Mesothelial cell of epicardium (in vitro differentiated cells): ENCODE measurements around the gene WNT5A. TPM values are rescaled to one million over a fixed set of nuclear protein-coding genes. Genes with fewer than 3 reads are reported as not detected.

Experiments used
- DNase-seq, 2 experiments: peaks; one replicate each; pipeline ENCODE4 v3.0.0; 2021; ENCODE audit warnings: low spot score in 2 of 2; ENCODE audit not compliant: unreplicated experiment in 2 of 2
- H3K27ac Mint-ChIP-seq: 2 replicates; pipeline ENCODE4 v1.8.0; 2021; ENCODE audit warnings: mixed read lengths
- H3K27me3 Mint-ChIP-seq: 2 replicates; pipeline ENCODE4 v1.8.0; 2021; ENCODE audit warnings: low read depth, mixed read lengths
- H3K36me3 Mint-ChIP-seq: 2 replicates; pipeline ENCODE4 v1.8.0; 2021; ENCODE audit warnings: mixed read lengths
- H3K4me1 Mint-ChIP-seq: 2 replicates; pipeline ENCODE4 v1.8.0; 2021; ENCODE audit warnings: mixed read lengths
- H3K4me3 Mint-ChIP-seq: 2 replicates; pipeline ENCODE4 v1.8.0; 2021; ENCODE audit warnings: mild to moderate bottlenecking, moderate library complexity, mixed read lengths
- H3K9me3 Mint-ChIP-seq: 2 replicates; pipeline ENCODE4 v1.8.0; 2021; ENCODE audit warnings: mixed read lengths
- CTCF ChIP-seq: fragments of 200-600 bp; sonication (generic); IDR thresholded peaks from one replicate; pipeline ENCODE4 v1.5.0; 2021; ENCODE audit warnings: antibody characterized with exemption; ENCODE audit not compliant: unreplicated experiment
- total RNA-seq: library from RNA; stranded (reverse); gene quantifications from 3 replicates; pipeline ENCODE4 v1.2.1, GENCODE V29; 2021

The WNT5A gene
- total RNA-seq, 1 donor from 2014 or later, result 63.8 TPM

- no peak for DNase-seq
- no peaks in the 10 kb centered on the region for H3K36me3 Mint-ChIP-seq
Measured at GRCh38 chr3:55449527-55449926, 37.6 kb downstream of the WNT5A start.

DNA sequence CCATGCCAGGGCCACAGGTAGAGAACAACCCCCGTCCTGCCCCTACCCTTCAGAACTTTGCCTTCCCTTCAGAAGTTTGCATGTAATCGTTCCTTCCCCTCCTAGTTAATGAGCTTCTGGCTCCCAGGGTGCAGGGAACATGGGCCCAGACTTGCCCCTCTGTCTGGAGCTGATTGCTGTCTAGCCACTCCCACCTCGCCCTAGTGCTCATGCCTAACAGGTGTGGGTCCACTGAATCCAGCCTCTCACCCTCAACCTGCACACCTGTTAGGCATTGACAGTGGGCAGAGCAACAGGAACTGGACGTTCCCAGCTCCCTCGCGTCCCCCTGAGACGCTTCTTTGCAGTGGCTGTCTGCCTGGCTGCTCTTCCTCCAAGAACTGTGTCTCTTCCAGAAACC, 40.3 kb downstream of the WNT5A start:
- H3K4me1 Mint-ChIP-seq, result peaks cover 8% of the 10 kb centered on the region
- no peak overlapping the region for H3K27ac Mint-ChIP-seq
- H3K4me3 Mint-ChIP-seq, result no peak overlapping the region
- H3K36me3 Mint-ChIP-seq, result no peaks in the 10 kb centered on the region
- H3K27me3 Mint-ChIP-seq, result no peaks in the 10 kb centered on the region
- TF ChIP-seq CTCF, result no peak
- no peaks in the 10 kb centered on the region for H3K9me3 Mint-ChIP-seq
- no peak for DNase-seq

More at GRCh38 chr3:55449527-55449926, 37.6 kb downstream of the WNT5A start:
- Mint-ChIP-seq H3K9me3 (no peaks in the 10 kb centered on the region), H3K27me3 (no peaks in the 10 kb centered on the region), H3K4me3 (no peak overlapping the region), H3K27ac (no peak overlapping the region), H3K4me1 (peaks cover 11% of the 10 kb centered on the region)
- TF ChIP-seq CTCF, result no peak

DNA sequence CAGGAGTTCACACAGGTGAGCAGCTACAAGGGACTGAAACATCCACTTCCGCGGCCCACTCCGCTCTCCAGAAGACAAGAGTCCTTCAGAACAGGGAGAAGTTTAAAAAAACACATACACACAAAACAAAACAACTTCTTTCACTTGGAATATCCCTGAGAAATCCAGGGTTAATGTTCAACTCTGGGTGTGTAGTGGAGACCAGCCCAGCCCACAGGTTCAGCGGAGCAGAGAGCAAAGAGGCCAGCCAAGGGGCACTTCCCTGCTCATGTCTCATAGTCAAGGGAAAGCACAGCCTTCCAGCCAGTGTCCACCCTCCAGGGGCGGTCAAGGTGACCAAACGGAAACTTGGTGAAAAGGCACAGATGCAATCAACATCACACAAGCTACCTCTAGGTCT, 41.6 kb downstream of the WNT5A start:
- H3K9me3 Mint-ChIP-seq, result no peaks in the 10 kb centered on the region
- TF ChIP-seq CTCF, result no peak

DNA sequence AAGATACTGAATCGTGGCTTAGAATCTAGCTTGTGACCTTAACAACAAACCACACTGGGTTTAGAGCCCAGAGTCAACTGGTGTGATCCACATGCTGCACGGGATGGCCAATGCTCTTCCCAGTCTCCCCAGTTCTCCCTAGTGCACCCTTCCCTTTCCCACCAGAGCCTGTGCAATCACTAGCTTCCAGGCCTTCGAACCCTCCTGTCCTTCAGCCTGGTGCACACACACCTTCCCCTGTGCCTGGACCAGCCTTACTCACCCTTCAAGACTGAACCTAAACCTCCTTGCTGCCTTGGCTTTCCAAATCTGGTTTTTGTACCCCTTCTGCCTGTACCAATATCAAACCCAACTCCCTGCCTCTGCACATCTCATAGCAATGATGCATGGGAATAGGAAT, 43.8 kb downstream of the WNT5A start:
- no peak overlapping the region for H3K4me3 Mint-ChIP-seq
- H3K9me3 Mint-ChIP-seq, result no peaks in the 10 kb centered on the region
- no peak for TF ChIP-seq CTCF
- H3K27ac Mint-ChIP-seq, result no peak overlapping the region
- no peak for DNase-seq
- no peaks in the 10 kb centered on the region for H3K27me3 Mint-ChIP-seq
- H3K4me1 Mint-ChIP-seq, result peaks cover 8% of the 10 kb centered on the region
- no peaks in the 10 kb centered on the region for H3K36me3 Mint-ChIP-seq

More for the DNA sequence above, 41.6 kb downstream of the WNT5A start:
- Mint-ChIP-seq H3K36me3 (no peaks in the 10 kb centered on the region), H3K27me3 (no peaks in the 10 kb centered on the region), H3K27ac (no peak overlapping the region), H3K4me1 (peaks cover 8% of the 10 kb centered on the region), H3K4me3 (no peak overlapping the region)
- no peak for DNase-seq

DNA sequence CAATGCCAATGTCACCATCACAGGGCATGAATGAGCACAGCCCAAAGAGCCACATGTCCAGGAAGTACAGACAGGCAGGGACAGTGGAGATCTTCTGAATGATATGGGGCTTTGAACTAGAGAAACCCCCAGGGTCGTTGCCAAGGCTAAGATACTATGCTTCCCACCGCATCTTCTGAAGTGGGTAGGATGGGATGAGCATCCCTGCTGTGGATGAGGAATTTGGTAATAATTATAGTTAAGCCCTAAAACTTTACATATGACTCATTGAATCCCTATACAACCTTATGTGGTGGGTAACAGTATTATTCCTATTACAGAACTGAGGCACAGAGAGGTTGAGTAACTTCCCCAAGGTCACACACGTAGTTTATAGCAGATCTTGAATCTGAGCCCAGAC, 44.2 kb downstream of the WNT5A start:
- peaks cover 8% of the 10 kb centered on the region for H3K4me1 Mint-ChIP-seq
- H3K36me3 Mint-ChIP-seq, result no peaks in the 10 kb centered on the region
- H3K27me3 Mint-ChIP-seq, result no peaks in the 10 kb centered on the region
- no peak overlapping the region for H3K4me3 Mint-ChIP-seq
- H3K27ac Mint-ChIP-seq, result no peak overlapping the region
- DNase-seq, result no peak
- H3K9me3 Mint-ChIP-seq, result no peaks in the 10 kb centered on the region
- TF ChIP-seq CTCF, result no peak

DNA sequence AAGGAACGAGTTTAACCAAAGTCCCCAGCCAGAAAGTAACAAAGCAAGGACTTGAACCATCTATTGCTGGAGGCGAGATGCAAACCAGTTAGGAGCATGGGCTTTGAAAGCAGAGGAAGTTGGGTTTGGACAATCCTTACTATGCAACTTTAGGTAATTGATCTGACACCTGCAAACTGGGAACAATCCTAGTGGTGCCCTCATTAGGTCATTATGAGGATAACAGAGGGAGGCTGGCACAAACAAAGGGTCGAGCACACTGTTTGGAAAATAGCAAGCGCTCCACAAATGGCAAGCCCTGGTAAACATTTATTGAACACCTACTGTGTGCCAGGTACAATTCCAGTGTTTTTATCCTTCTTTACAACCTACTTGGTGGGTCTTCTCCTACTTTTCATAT, 45.6 kb downstream of the WNT5A start:
- TF ChIP-seq CTCF, result no peak
- peaks cover 1% of the 10 kb centered on the region for H3K4me1 Mint-ChIP-seq
- no peak for DNase-seq
- H3K27ac Mint-ChIP-seq, result no peak overlapping the region
- H3K27me3 Mint-ChIP-seq, result no peaks in the 10 kb centered on the region
- H3K4me3 Mint-ChIP-seq, result no peak overlapping the region
- H3K9me3 Mint-ChIP-seq, result no peaks in the 10 kb centered on the region
- no peaks in the 10 kb centered on the region for H3K36me3 Mint-ChIP-seq
